Heart right ventricle (tissue), 16 donors: Measurements from ENCODE around the gene SAPCD2. TPM values are rescaled to one million over a fixed set of nuclear protein-coding genes. Genes with fewer than 3 reads are reported as not detected.

Source experiments
- ATAC-seq, 8 donors: fragments of 200-7000 bp; cut with Tn5 transposase; one replicate each; pipeline ENCODE4 v1.9.1; 2020; ENCODE audit warnings: mild to moderate bottlenecking in 8 of 8, moderate library complexity in 8 of 8, moderate number of reproducible peaks in 1 of 8
- DNase-seq, 2 donors: peaks; one replicate each; pipeline ENCODE4 v3.0.0-alpha.2; 2020
- H3K27ac ChIP-seq, 10 donors: fragments of 200-600 bp; sonication (generic) in 2 of 10; one replicate each; pipeline versions ENCODE4 v1.5.0 to v1.8.0; 2020 to 2022; ENCODE audit warnings: mild to moderate bottlenecking in 3 of 10
- H3K27me3 ChIP-seq, 7 donors: fragments of 200-600 bp; one replicate each; pipeline ENCODE4 v1.8.0; 2021 to 2022; ENCODE audit warnings: mild to moderate bottlenecking in 2 of 7
- H3K36me3 ChIP-seq, 9 donors: fragments of 200-600 bp; sonication (generic) in 1 of 9; one replicate each; pipeline versions ENCODE4 v1.5.0 to v1.8.0; 2020 to 2022; ENCODE audit warnings: mild to moderate bottlenecking in 2 of 9
- H3K4me1 ChIP-seq, 9 donors: fragments of 200-600 bp; sonication (generic) in 1 of 9; one replicate each; pipeline versions ENCODE4 v1.5.0 to v1.8.0; 2020 to 2022; ENCODE audit warnings: mild to moderate bottlenecking in 4 of 9
- H3K4me3 ChIP-seq, 10 donors: fragments of 200-600 bp; sonication (generic) in 2 of 10; one replicate each; pipeline versions ENCODE4 v1.5.0 to v1.8.0; 2020 to 2022; ENCODE audit warnings: mild to moderate bottlenecking in 7 of 10, moderate library complexity in 2 of 10
- H3K9me3 ChIP-seq, 11 donors: fragments of 200-600 bp in 10 of 11; sonication (generic) in 2 of 11; one replicate each; pipeline versions ENCODE4 v1.5.0 to v1.8.0; 2013 to 2022; ENCODE audit warnings: mild to moderate bottlenecking in 2 of 11, control low read depth in 1 of 11, moderate library complexity in 1 of 11
- CTCF ChIP-seq, 9 donors: fragments of 200-600 bp; sonication (generic) in 2 of 9; IDR thresholded peaks; one replicate each; pipeline versions ENCODE4 v1.5.0 to v1.8.0; 2021 to 2022; ENCODE audit warnings: antibody characterized with exemption in 9 of 9, mild to moderate bottlenecking in 5 of 9, moderate library complexity in 1 of 9
- WGBS, 2 donors: extraction: QIAGEN DNeasy Blood & Tissue Kit; methylation state at CpG; one replicate each; pipeline ENCODE4 v1.1.7; 2013; ENCODE audit warnings: inconsistent platforms in 1 of 2; 5-methylcytosine and 5-hydroxymethylcytosine counted together
- intact Hi-C, 10 donors: fragments of 100-400 bp; cut with DNase I; formaldehyde crosslinking; loops; one replicate each; pipeline versions ENCODE4 v1.11.1 to v1.14.2; 2022
- polyA plus RNA-seq, 2 donors: library from polyadenylated mRNA; stranded (reverse); fragments of 200-250 nt; gene quantifications; one replicate each; pipeline ENCODE4 v1.2.3, GENCODE V29; 2013
- total RNA-seq, 10 donors: library from RNA; stranded (reverse); fragmentation: NEBNext Ultra II Directional in 3 of 10; extraction: Animal tissue kit (Norgen Biotek cat#: 25700) in 3 of 10; gene quantifications; one replicate each; pipeline versions ENCODE4 v1.2.1 to v1.2.4, GENCODE V29; 2021 to 2023
- donor health status: Arrhythmogenic right ventricular cardiomyopathy.
- donor health status: ischemic (EF 13 %, LVEDD 7.1; RV severe dilation, severe dysfunction).
- donor health status: healthy with polysubstance abuse.
- donor health status: DM: no; HTN: yes; CAD: no.
- donor health status: DM: no; HTN: no; CAD: no.
- donor health status: ischemic (EF 25% LVEDD 6.9; RV normal size, moderate dysfunction).
- donor health status: ischemic (EF 25% LVEDD 5.7; RV mildly dilated, moderate dysfunction).
- donor health status: healthy.
- donor health status: DM: yes; HTN: yes; CAD: no.
- donor health status: Ischemic cardiomyopathy.
- donor health status: ischemic (EF 35%, LVEDD 5.7; RV mildly dilated, moderate dysfunction).
- donor health status: nonischemic (EF 11% LVEDD 7.7; RV severe dilation, severe dysfunction).
- donor health status: DM: yes; HTN: yes; CAD: no.
- donor health status: PGD.
- donor health status: ischemic (EF 29% LVEDD 5.4; RV normal size, mild dysfunction).
- donor health status: nonischemic (EF 23%, LVEDD 6.1; RV moderate dilation, normal function).

Gene SAPCD2
- total and polyA plus RNA-seq, 12 donors = 0.06 to 1.1 (median 0.13) TPM; not detected in 1

GRCh38 chr9:137016436-137016835 is 53.9 kb downstream of the SAPCD2 start:
- Histone ChIP-seq H3K27ac (no peak overlapping the region), H3K4me3 (no peak overlapping the region), H3K4me1 (no peaks in the 10 kb centered on the region), H3K36me3 (peaks cover 0 to 91% (median 30%) of the 10 kb centered on the region in 9 donors), H3K27me3 (no peaks in the 10 kb centered on the region), H3K9me3 (no peaks in the 10 kb centered on the region)
- intact Hi-C loops = no loop called here
- WGBS, 2 donors = 96 to 98% methylated on average over 16 of the region's 16 CpGs
- DNase-seq (no peak), ATAC-seq (no peak)
- no peak for TF ChIP-seq CTCF (IDR thresholded peaks at IDR 0.05)

- Histone ChIP-seq H3K9me3 (no peaks in the 10 kb centered on the region), H3K27me3 (no peaks in the 10 kb centered on the region), H3K4me3 (no peak overlapping the region), H3K4me1 (no peaks in the 10 kb centered on the region), H3K36me3 (peaks cover 0 to 91% (median 32%) of the 10 kb centered on the region in 9 donors), H3K27ac (no peak overlapping the region)
- ATAC-seq (no peak), DNase-seq (no peak)
- WGBS, 2 donors = 95 to 96% methylated on average over 21 of the region's 21 CpGs
- intact Hi-C loops = no loop called here
- no peak for TF ChIP-seq CTCF (IDR thresholded peaks at IDR 0.05)
Observed at GRCh38 chr9:137015976-137016375, 54.4 kb downstream of the SAPCD2 start.

- WGBS, 2 donors = 97 to 98% methylated on average over 24 to 25 of the region's 25 CpGs
- ATAC-seq = no peak
- intact Hi-C loops = no loop called here
- Histone ChIP-seq H3K4me1 (no peaks in the 10 kb centered on the region), H3K27me3 (no peaks in the 10 kb centered on the region), H3K27ac (no peak overlapping the region), H3K4me3 (no peak overlapping the region), H3K36me3 (peaks cover 0 to 88% (median 32%) of the 10 kb centered on the region in 9 donors), H3K9me3 (no peaks in the 10 kb centered on the region)
- DNase-seq = no peak
- TF ChIP-seq CTCF (IDR thresholded peaks at IDR 0.05) = no peak
Observed at GRCh38 chr9:137015540-137015930, 54.8 kb downstream of the SAPCD2 start.

GRCh38 chr9:137014776-137015539 is 55.4 kb downstream of the SAPCD2 start:
- no peak for TF ChIP-seq CTCF (IDR thresholded peaks at IDR 0.05)
- Histone ChIP-seq H3K9me3 (no peaks in the 10 kb centered on the region), H3K4me3 (no peak overlapping the region), H3K36me3 (peaks cover 0 to 85% (median 32%) of the 10 kb centered on the region in 9 donors), H3K4me1 (no peaks in the 10 kb centered on the region), H3K27ac (no peak overlapping the region), H3K27me3 (no peaks in the 10 kb centered on the region)
- DNase-seq (no peak), ATAC-seq (no peak)
- WGBS, 2 donors = 97% methylated on average over 36 of the region's 36 CpGs
- intact Hi-C loops = no loop called here
